Measurements from ENCODE around the gene MCMBP.

The MCMBP gene

GRCh38 chr10:119892188-119893065 is 19.8 kb upstream of the MCMBP start, which contains the start of gene SEC23IP (continued):
- peak; percentile 30 for TF ChIP-seq OVOL3 (tag by site-specific recombination; IDR thresholded peaks at IDR 0.05)
- TF ChIP-seq BCL11B (tag by site-specific recombination; IDR thresholded peaks at IDR 0.05; ENCODE audit: low read depth): peak; percentile 94
- TF ChIP-seq ZNF140 (tag by site-specific recombination; IDR thresholded peaks at IDR 0.05): no peak
- no peak; the same call in 1 of the 2 replicates for TF ChIP-seq ELK4 (IDR thresholded peaks at IDR 0.05; ENCODE audit: borderline replicate concordance, low read depth, low read length)
- no peak for TF ChIP-seq ZNF37A (tag by site-specific recombination; IDR thresholded peaks at IDR 0.05)
- peak; percentile 89 for TF ChIP-seq ZBTB20 (tag by site-specific recombination; IDR thresholded peaks at IDR 0.05)
- no peak for TF ChIP-seq ZNF362 (tag by site-specific recombination; IDR thresholded peaks at IDR 0.05)
- no peak for TF ChIP-seq MEIS1 (CRISPR knock-in tag; IDR thresholded peaks at IDR 0.05; ENCODE audit: borderline replicate concordance)
- TF ChIP-seq GLI4 (tag by site-specific recombination; IDR thresholded peaks at IDR 0.05): no peak
- peak; percentile 70; the same call in 1 of the 2 replicates for TF ChIP-seq ZNF24 (tag by site-specific recombination; IDR thresholded peaks at IDR 0.05)
- TF ChIP-seq ZBTB26 (tag by site-specific recombination; optimal IDR thresholded peaks at IDR 0.05): peak; percentile 56
- TF ChIP-seq ZNF239 (tag by site-specific recombination; IDR thresholded peaks at IDR 0.05): no peak
- TF ChIP-seq ZNF777 (tag by site-specific recombination; IDR thresholded peaks at IDR 0.05; ENCODE audit: borderline replicate concordance): no peak; the same call in 1 of the 2 replicates
- peak; percentile 85; the same call in 1 of the 2 replicates for TF ChIP-seq ZNF561 (tag by site-specific recombination; IDR thresholded peaks at IDR 0.05; ENCODE audit: borderline replicate concordance)
- TF ChIP-seq GFI1B (tag by site-specific recombination; IDR thresholded peaks at IDR 0.05): no peak
- TF ChIP-seq ZNF324 (tag by site-specific recombination; IDR thresholded peaks at IDR 0.05): peak; percentile 74
- peak; percentile 83 for TF ChIP-seq KLF8 (tag by site-specific recombination; IDR thresholded peaks at IDR 0.05)
- peak; percentile 69 for TF ChIP-seq GLIS2 (tag by site-specific recombination; IDR thresholded peaks at IDR 0.05)
- no peak; the same call in 1 of the 2 replicates for TF ChIP-seq REST (tag by site-specific recombination; IDR thresholded peaks at IDR 0.05)
- TF ChIP-seq ZFP37 (tag by site-specific recombination; IDR thresholded peaks at IDR 0.05): peak; percentile 84; the same call in 1 of the 2 replicates
- TF ChIP-seq INSM2 (tag by site-specific recombination; IDR thresholded peaks at IDR 0.05): no peak; the same call in 1 of the 2 replicates
- 0 out of 2 replicates have a peak, but pooled peaks have one; percentile 5 for TF ChIP-seq ZBTB6 (tag by site-specific recombination; IDR thresholded peaks at IDR 0.05)
- no peak for TF ChIP-seq ZNF530 (tag by site-specific recombination; IDR thresholded peaks at IDR 0.05; ENCODE audit: low read depth)
- TF ChIP-seq ZSCAN30 (tag by site-specific recombination; IDR thresholded peaks at IDR 0.05): peak; percentile 76; the same call in 1 of the 2 replicates
- TF ChIP-seq ZNF670 (tag by site-specific recombination; IDR thresholded peaks at IDR 0.05; ENCODE audit: low read depth): no peak
- TF ChIP-seq ZNF701 (tag by site-specific recombination; IDR thresholded peaks at IDR 0.05): no peak
- peak; percentile 86 for TF ChIP-seq ZFP69B (tag by site-specific recombination; IDR thresholded peaks at IDR 0.05)
- no peak for TF ChIP-seq ZNF624 (tag by site-specific recombination; IDR thresholded peaks at IDR 0.05)

Data from HEK293 (cell line).